Cardiac muscle cell (in vitro differentiated cells and primary cell): ENCODE results near the gene AMFR. TPM values are rescaled to one million over a fixed set of nuclear protein-coding genes. Genes with fewer than 3 reads are reported as not detected.

ENCODE experiments used
- DNase-seq, 2 donors: peaks; one replicate each; pipeline versions ENCODE4 v3.0.0 to v3.0.0-alpha.2; 2010 to 2017; ENCODE audit warnings: low read depth in 1 of 2, low spot score in 1 of 2
- H3K27ac ChIP-seq: fragments of 200-600 bp; sonication (generic); 2 replicates; pipeline ENCODE4 v1.5.1; 2016
- H3K27me3 ChIP-seq: fragments of 200-600 bp; sonication (generic); 2 replicates; pipeline ENCODE4 v1.6.0; 2016; ENCODE audit warnings: control low read depth
- H3K36me3 ChIP-seq: fragments of 200-600 bp; sonication (generic); 2 replicates; pipeline ENCODE4 v1.5.1; 2016; ENCODE audit warnings: control low read depth
- H3K4me1 ChIP-seq: fragments of 200-600 bp; sonication (generic); 2 replicates; pipeline ENCODE4 v1.8.1; 2017; ENCODE audit warnings: low read depth, mild to moderate bottlenecking, mixed run types
- H3K4me3 ChIP-seq: fragments of 200-600 bp; sonication (generic); 2 replicates; pipeline ENCODE4 v1.5.1; 2016; ENCODE audit warnings: mild to moderate bottlenecking
- H3K9me3 ChIP-seq: fragments of 200-600 bp; sonication (generic); 2 replicates; pipeline ENCODE4 v1.5.1; 2017; ENCODE audit warnings: low read depth, mild to moderate bottlenecking, control low read depth
- CTCF ChIP-seq: IDR thresholded peaks from 2 replicates; pipeline ENCODE4 v1.5.1; 2012; ENCODE audit warnings: low read depth, mild to moderate bottlenecking, low read length
- polyA plus RNA-seq: library from polyadenylated mRNA; unstranded; fragments of >200 nt; fragmentation: Nextera tagmentation; extraction: Ambion mirVana; gene quantifications from 2 replicates; pipeline ENCODE4 v1.2.1, GENCODE V29; 2016
- total RNA-seq: library from RNA; depleted of rRNA; stranded (reverse); fragments of >200 nt; gene quantifications from 2 replicates; pipeline ENCODE4 v1.2.3, GENCODE V29; 2016

AMFR gene
- total and polyA plus RNA-seq, 2 experiments from 2014 or later: 52.7 to 157 TPM

- Histone ChIP-seq H3K4me1 (peaks cover 11% of the 10 kb centered on the region), H3K27me3 (no peaks in the 10 kb centered on the region), H3K27ac (no peak overlapping the region), H3K36me3 (no peaks in the 10 kb centered on the region), H3K4me3 (no peak overlapping the region), H3K9me3 (no peaks in the 10 kb centered on the region)
- TF ChIP-seq CTCF: peak; percentile 47
- DNase-seq: peak; percentile 67 to 82
Measured at GRCh38 chr16:56332464-56333079, 92.8 kb downstream of the AMFR start.

- Histone ChIP-seq H3K27ac (no peak overlapping the region), H3K4me1 (peaks cover 11% of the 10 kb centered on the region), H3K36me3 (no peaks in the 10 kb centered on the region), H3K9me3 (no peaks in the 10 kb centered on the region), H3K4me3 (no peak overlapping the region), H3K27me3 (no peaks in the 10 kb centered on the region)
- no peak for TF ChIP-seq CTCF
- no peak for DNase-seq
Measured at GRCh38 chr16:56331915-56332314, 93.4 kb downstream of the AMFR start.

GRCh38 chr16:56331399-56331798 lies 93.9 kb downstream of the AMFR start:
- TF ChIP-seq CTCF: no peak
- Histone ChIP-seq H3K36me3 (no peaks in the 10 kb centered on the region), H3K27me3 (no peaks in the 10 kb centered on the region), H3K4me3 (no peak overlapping the region), H3K27ac (no peak overlapping the region), H3K9me3 (no peaks in the 10 kb centered on the region), H3K4me1 (peaks cover 6% of the 10 kb centered on the region)
- DNase-seq: no peak

- H3K36me3 ChIP-seq: no peaks in the 10 kb centered on the region
- TF ChIP-seq CTCF: no peak
- DNase-seq: no peak
Measured at GRCh38 chr16:56330476-56330875, 94.9 kb downstream of the AMFR start.

GRCh38 chr16:56329887-56330286 lies 95.5 kb downstream of the AMFR start:
- Histone ChIP-seq H3K4me3 (no peak overlapping the region), H3K4me1 (peaks cover 3% of the 10 kb centered on the region), H3K27ac (no peak overlapping the region), H3K27me3 (no peaks in the 10 kb centered on the region), H3K36me3 (no peaks in the 10 kb centered on the region), H3K9me3 (no peaks in the 10 kb centered on the region)
- DNase-seq: no peak
- TF ChIP-seq CTCF: no peak

More at GRCh38 chr16:56330476-56330875, 94.9 kb downstream of the AMFR start:
- Histone ChIP-seq H3K4me1 (peaks cover 6% of the 10 kb centered on the region), H3K9me3 (no peaks in the 10 kb centered on the region), H3K27me3 (no peaks in the 10 kb centered on the region), H3K27ac (no peak overlapping the region), H3K4me3 (no peak overlapping the region)
